ENCODE data around the gene NBPF3. TPM values are rescaled to one million over a fixed set of nuclear protein-coding genes. Genes with fewer than 3 reads are reported as not detected.

Gene NBPF3
- total RNA-seq, 2 donors from 2014 or later = 15.5 to 22.1 TPM

DNA sequence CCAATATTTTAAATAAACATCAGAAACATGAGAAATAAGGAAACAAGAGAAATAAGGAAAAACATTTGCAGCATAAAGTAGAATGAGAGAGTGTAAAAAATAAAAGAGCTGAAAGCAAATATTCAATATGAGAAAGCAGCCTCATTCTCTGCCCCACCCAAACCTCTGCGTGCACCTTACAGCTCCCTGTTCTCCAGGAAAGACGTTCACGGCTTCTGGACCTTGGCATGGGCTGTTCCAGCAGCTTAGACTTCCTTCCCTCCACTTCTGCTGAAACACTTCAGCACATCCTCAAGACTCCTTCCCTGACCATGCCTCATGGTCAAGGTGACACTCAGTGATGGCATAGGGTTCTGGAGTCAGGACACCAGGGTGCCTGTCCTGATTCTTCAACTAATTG, 92.6 kb downstream of the NBPF3 start:
- Mint-ChIP-seq H3K4me3 (no peak overlapping the region), H3K9me3 (no peaks in the 10 kb centered on the region), H3K27me3 (ENCODE audit: insufficient read depth) (no peaks in the 10 kb centered on the region), H3K4me1 (peaks cover 34% of the 10 kb centered on the region), H3K36me3 (ENCODE audit: low read depth) (peaks cover 2% of the 10 kb centered on the region), H3K27ac (no peak overlapping the region)
- H3K4me3 ChIP-seq (ENCODE audit: low read length) = no peak overlapping the region
- H3K9ac ChIP-seq (ENCODE audit: extremely low read depth, low read length, poor library complexity, severe bottlenecking) = no peak overlapping the region
- no peak for DNase-seq
- no peaks in the 10 kb centered on the region for H3K36me3 ChIP-seq (ENCODE audit: control insufficient read depth, insufficient read depth, low read length)
- H3K27ac ChIP-seq (ENCODE audit: low read depth, low read length) = no peak overlapping the region
- no peaks in the 10 kb centered on the region for H3K9me3 ChIP-seq (ENCODE audit: control insufficient read depth, low read length)
- H3K27me3 ChIP-seq (ENCODE audit: control insufficient read depth, insufficient read depth, low read length, poor library complexity, severe bottlenecking) = no peaks in the 10 kb centered on the region
- peaks cover 3% of the 10 kb centered on the region for H3K4me1 ChIP-seq (ENCODE audit: control insufficient read depth, insufficient read depth, low read length)
- WGBS, 2 experiments (ENCODE audit: insufficient coverage in 1 of 2, insufficient read length in 1 of 2) = 93 to 100% methylated on average over 3 of the region's 3 CpGs
- TF ChIP-seq, protein P1, sequence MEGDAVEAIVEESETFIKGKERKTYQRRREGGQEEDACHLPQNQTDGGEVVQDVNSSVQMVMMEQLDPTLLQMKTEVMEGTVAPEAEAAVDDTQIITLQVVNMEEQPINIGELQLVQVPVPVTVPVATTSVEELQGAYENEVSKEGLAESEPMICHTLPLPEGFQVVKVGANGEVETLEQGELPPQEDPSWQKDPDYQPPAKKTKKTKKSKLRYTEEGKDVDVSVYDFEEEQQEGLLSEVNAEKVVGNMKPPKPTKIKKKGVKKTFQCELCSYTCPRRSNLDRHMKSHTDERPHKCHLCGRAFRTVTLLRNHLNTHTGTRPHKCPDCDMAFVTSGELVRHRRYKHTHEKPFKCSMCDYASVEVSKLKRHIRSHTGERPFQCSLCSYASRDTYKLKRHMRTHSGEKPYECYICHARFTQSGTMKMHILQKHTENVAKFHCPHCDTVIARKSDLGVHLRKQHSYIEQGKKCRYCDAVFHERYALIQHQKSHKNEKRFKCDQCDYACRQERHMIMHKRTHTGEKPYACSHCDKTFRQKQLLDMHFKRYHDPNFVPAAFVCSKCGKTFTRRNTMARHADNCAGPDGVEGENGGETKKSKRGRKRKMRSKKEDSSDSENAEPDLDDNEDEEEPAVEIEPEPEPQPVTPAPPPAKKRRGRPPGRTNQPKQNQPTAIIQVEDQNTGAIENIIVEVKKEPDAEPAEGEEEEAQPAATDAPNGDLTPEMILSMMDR (conservative IDR thresholded peaks at IDR 0.05) = no peak

DNA sequence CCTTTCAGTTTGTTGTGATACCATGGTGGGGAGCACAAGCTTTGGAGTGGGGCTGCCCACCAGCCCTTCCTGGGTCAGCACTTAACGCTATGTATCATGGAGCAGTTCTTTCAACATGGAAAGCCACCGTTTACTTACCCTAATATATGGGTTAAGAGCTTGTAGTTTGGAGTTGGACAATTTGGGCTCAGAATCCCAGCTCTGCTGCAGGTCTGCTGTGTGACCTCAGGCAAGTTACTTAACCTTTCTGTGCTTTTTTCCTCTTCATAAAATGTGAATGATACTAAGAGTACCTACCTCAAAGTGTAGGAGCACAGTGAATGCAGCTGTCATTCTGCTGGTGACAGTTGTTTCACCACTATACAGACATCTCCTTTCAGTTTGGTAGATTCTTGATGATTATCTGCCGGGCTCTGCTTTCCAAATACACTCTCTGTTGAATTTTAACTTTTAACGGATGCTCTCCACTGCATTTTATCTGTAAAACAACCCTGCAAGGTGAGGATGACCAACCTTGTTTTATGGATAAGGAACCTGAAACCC, 93.1 kb downstream of the NBPF3 start:
- H3K27ac ChIP-seq (ENCODE audit: low read depth, low read length) = no peak overlapping the region
- H3K4me1 Mint-ChIP-seq = peaks cover 40% of the 10 kb centered on the region
- H3K27me3 Mint-ChIP-seq (ENCODE audit: insufficient read depth) = no peaks in the 10 kb centered on the region
- TF ChIP-seq, protein P1 (conservative IDR thresholded peaks at IDR 0.05) = no peak
- WGBS, 2 experiments (ENCODE audit: insufficient coverage in 1 of 2, insufficient read length in 1 of 2) = 89 to 94% methylated on average over 3 to 4 of the region's 4 CpGs
- H3K9me3 ChIP-seq (ENCODE audit: control insufficient read depth, low read length) = no peaks in the 10 kb centered on the region
- DNase-seq = no peak
- no peak overlapping the region for H3K4me3 ChIP-seq (ENCODE audit: low read length)
- H3K27me3 ChIP-seq (ENCODE audit: control insufficient read depth, insufficient read depth, low read length, poor library complexity, severe bottlenecking) = no peaks in the 10 kb centered on the region
- no peak overlapping the region for H3K27ac Mint-ChIP-seq
- H3K36me3 ChIP-seq (ENCODE audit: control insufficient read depth, insufficient read depth, low read length) = no peaks in the 10 kb centered on the region
- H3K9ac ChIP-seq (ENCODE audit: extremely low read depth, low read length, poor library complexity, severe bottlenecking) = no peak overlapping the region
- H3K4me3 Mint-ChIP-seq = no peak overlapping the region
- H3K36me3 Mint-ChIP-seq (ENCODE audit: low read depth) = peaks cover 2% of the 10 kb centered on the region
- peaks cover 9% of the 10 kb centered on the region for H3K4me1 ChIP-seq (ENCODE audit: control insufficient read depth, insufficient read depth, low read length)
- H3K9me3 Mint-ChIP-seq = no peaks in the 10 kb centered on the region

DNA sequence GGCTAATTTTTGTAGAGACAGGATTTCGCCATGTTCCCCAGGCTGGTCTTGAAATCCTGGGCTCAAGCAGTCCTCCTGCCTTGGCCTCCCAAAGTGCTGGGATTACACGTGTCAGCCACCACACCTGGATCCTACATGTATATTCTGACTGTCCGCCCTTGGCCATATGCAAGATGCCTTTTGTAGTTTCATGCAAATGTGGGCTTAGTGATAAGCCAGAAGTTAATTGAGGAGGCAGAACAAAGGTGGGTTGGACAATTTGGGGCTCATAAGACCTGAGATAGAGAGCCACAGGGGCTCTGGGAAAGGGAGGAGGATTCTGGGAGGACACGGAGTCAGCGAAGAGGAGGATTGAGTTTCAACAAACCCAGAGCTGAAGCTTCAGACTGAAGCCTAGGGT, 94.2 kb downstream of the NBPF3 start:
- Mint-ChIP-seq H3K27ac (no peak overlapping the region), H3K4me1 (peaks cover 47% of the 10 kb centered on the region)
- H3K36me3 ChIP-seq (ENCODE audit: control insufficient read depth, insufficient read depth, low read length) = no peaks in the 10 kb centered on the region

More for the DNA sequence above, 94.2 kb downstream of the NBPF3 start:
- no peak overlapping the region for H3K9ac ChIP-seq (ENCODE audit: extremely low read depth, low read length, poor library complexity, severe bottlenecking)
- H3K4me3 ChIP-seq (ENCODE audit: low read length) = no peak overlapping the region
- Mint-ChIP-seq H3K9me3 (no peaks in the 10 kb centered on the region), H3K4me3 (no peak overlapping the region), H3K27me3 (ENCODE audit: insufficient read depth) (no peaks in the 10 kb centered on the region), H3K36me3 (ENCODE audit: low read depth) (peaks cover 2% of the 10 kb centered on the region)
- H3K9me3 ChIP-seq (ENCODE audit: control insufficient read depth, low read length) = no peaks in the 10 kb centered on the region
- peaks cover 14% of the 10 kb centered on the region for H3K4me1 ChIP-seq (ENCODE audit: control insufficient read depth, insufficient read depth, low read length)
- H3K27ac ChIP-seq (ENCODE audit: low read depth, low read length) = no peak overlapping the region
- no peaks in the 10 kb centered on the region for H3K27me3 ChIP-seq (ENCODE audit: control insufficient read depth, insufficient read depth, low read length, poor library complexity, severe bottlenecking)
- TF ChIP-seq, protein P1 (conservative IDR thresholded peaks at IDR 0.05) = no peak
- DNase-seq = no peak
- WGBS, 2 experiments (ENCODE audit: insufficient coverage in 1 of 2, insufficient read length in 1 of 2) = 83 to 93% methylated on average over 5 of the region's 5 CpGs

Other genes starting within 250 kb of the NBPF3 start
- gene ECE1, start 149.7 kb upstream of the NBPF3 start, total RNA-seq = 10 to 100 TPM; 47.8 to 57.9 TPM
- 100 to 1,000 TPM in 1 of 2 donors, 10 to 100 TPM in 1; 94.8 to 117 TPM for gene ALPL, start 69.3 kb downstream of the NBPF3 start, total RNA-seq
- gene RAP1GAP, start 229.2 kb downstream of the NBPF3 start, total RNA-seq = 1 to 10 TPM; 8.0 to 8.2 TPM